Endothelial cell of umbilical vein (primary cell): ENCODE results near the gene CALCA. TPM values are rescaled to one million over a fixed set of nuclear protein-coding genes. Genes with fewer than 3 reads are reported as not detected.

Experiments
- BruUV-seq: library from RNA; stranded (reverse); fragments of 400-500 nt; replicated peaks from 2 replicates; lab custom pipeline; 2021; lab: Mats Ljungman, UMichigan
- CTCF ChIA-PET: fragments of 300-600, 350-600 bp; sonication (Branson Sonifier 250); formaldehyde crosslinking; loops from one replicate; lab custom pipeline; 2021; ENCODE audit warnings: antibody characterized with exemption, inconsistent platforms; lab: Charles Lee
- POLR2A ChIA-PET: fragments of 300-600, 350-600 bp; sonication (Branson Sonifier 250); formaldehyde crosslinking; loops from one replicate; lab custom pipeline; 2021; ENCODE audit warnings: antibody characterized with exemption, inconsistent platforms; lab: Charles Lee
- DNase-seq: peaks from one replicate; pipeline ENCODE4 v3.0.0-alpha.2; 2011; ENCODE audit warnings: low read depth, low spot score
- FAIRE-seq: peaks from 2 replicates; lab custom pipeline; 2011; peaks lifted over from hg19 to GRCh38; lab: Jason Lieb, UNC
- H2AFZ ChIP-seq: 2 replicates; pipeline ENCODE4 v1.6.0; 2012; ENCODE audit warnings: low read depth, low read length, control low read depth, inconsistent platforms
- H3K27ac ChIP-seq: 2 replicates; pipeline ENCODE4 v1.5.1; 2011; ENCODE audit warnings: low read depth, mild to moderate bottlenecking, control low read depth, low read length, moderate library complexity; ENCODE audit not compliant: insufficient read depth
- H3K27me3 ChIP-seq, 2 experiments: 2 replicates each; pipeline versions ENCODE4 v1.6.0 to v1.6.1; 2011; ENCODE audit warnings: low read length in 2 of 2, mixed read lengths in 1 of 2; ENCODE audit not compliant: control insufficient read depth in 2 of 2, insufficient read depth in 2 of 2
- H3K36me3 ChIP-seq, 2 experiments: 2 replicates in 1 of 2; 3 replicates in 1 of 2; pipeline ENCODE4 v1.5.1; 2011; ENCODE audit warnings: low read length in 2 of 2, mild to moderate bottlenecking in 1 of 2, moderate library complexity in 1 of 2; ENCODE audit not compliant: control insufficient read depth in 2 of 2, insufficient read depth in 2 of 2; ENCODE audit errors: extremely low read depth in 1 of 2
- H3K4me1 ChIP-seq: 3 replicates; pipeline ENCODE4 v1.5.1; 2011; ENCODE audit warnings: mild to moderate bottlenecking, low read length; ENCODE audit not compliant: control insufficient read depth, insufficient read depth; ENCODE audit errors: extremely low read depth
- H3K4me2 ChIP-seq: 2 replicates; pipeline ENCODE4 v1.6.1; 2011; ENCODE audit warnings: low read length, control low read depth, mixed read lengths; ENCODE audit not compliant: insufficient read depth
- H3K4me3 ChIP-seq, 3 experiments: fragments of 200-600 bp in 1 of 3; sonication (generic), shearing (Covaris generic) in 1 of 3; replicated peaks in 1 of 3; 2 replicates each; pipeline ENCODE4 v1.5.1; 2011 to 2016; ENCODE audit warnings: control low read depth in 3 of 3, low read length in 3 of 3, mild to moderate bottlenecking in 2 of 3, inconsistent platforms in 1 of 3, low read depth in 1 of 3, moderate library complexity in 1 of 3; ENCODE audit not compliant: insufficient read depth in 1 of 3
- H3K79me2 ChIP-seq: 2 replicates; pipeline ENCODE4 v1.6.0; 2012; ENCODE audit warnings: low read length, inconsistent platforms; ENCODE audit not compliant: control insufficient read depth, insufficient read depth
- H3K9ac ChIP-seq: replicated peaks from 2 replicates; pipeline ENCODE3; 2011; ENCODE audit warnings: low read length, control low read depth; ENCODE audit not compliant: insufficient read depth; ENCODE audit errors: extremely low read depth
- H3K9me1 ChIP-seq: replicated peaks from 3 replicates; pipeline ENCODE4 v1.6.0; 2011; ENCODE audit warnings: mild to moderate bottlenecking, low read length; ENCODE audit not compliant: control insufficient read depth, insufficient read depth; ENCODE audit errors: extremely low read depth
- H3K9me3 ChIP-seq: replicated peaks from 2 replicates; pipeline ENCODE4 v1.5.1; 2012; ENCODE audit warnings: low read length, inconsistent platforms; ENCODE audit not compliant: control insufficient read depth, insufficient read depth
- H4K20me1 ChIP-seq: replicated peaks from 2 replicates; pipeline ENCODE3; 2011; ENCODE audit warnings: mild to moderate bottlenecking, low read length; ENCODE audit not compliant: control insufficient read depth, insufficient read depth; ENCODE audit errors: extremely low read depth
- EZH2 ChIP-seq: IDR thresholded peaks from 2 replicates; pipeline ENCODE4 v1.6.1; 2012; ENCODE audit warnings: borderline replicate concordance, low read depth, mild to moderate bottlenecking, moderate library complexity, low read length, inconsistent platforms; ENCODE audit not compliant: severe bottlenecking
- FOS ChIP-seq: IDR thresholded peaks from 2 replicates; pipeline ENCODE4 v1.6.1; 2011; ENCODE audit warnings: mild to moderate bottlenecking, low read length, moderate library complexity, borderline replicate concordance; ENCODE audit not compliant: insufficient read depth
- GATA2 ChIP-seq: IDR thresholded peaks from 2 replicates; pipeline ENCODE4 v1.7.0; 2011; ENCODE audit warnings: low read depth, mild to moderate bottlenecking, moderate library complexity, mixed read lengths, low read length; ENCODE audit not compliant: insufficient read length, insufficient read depth
- JUN ChIP-seq: IDR thresholded peaks from 2 replicates; pipeline ENCODE4 v1.6.1; 2011; ENCODE audit warnings: borderline replicate concordance, low read depth; ENCODE audit not compliant: insufficient read length, insufficient read depth
- MYC ChIP-seq: IDR thresholded peaks from one replicate; pipeline ENCODE4 v1.6.1; 2011; ENCODE audit warnings: mild to moderate bottlenecking, low read depth, low read length
- POLR2A ChIP-seq: IDR thresholded peaks from 2 replicates; pipeline ENCODE4 v1.6.1; 2012; ENCODE audit warnings: low read depth, mild to moderate bottlenecking, control low read depth, low read length
- POLR2AphosphoS5 ChIP-seq: IDR thresholded peaks from 2 replicates; pipeline ENCODE4 v1.6.1; 2012; ENCODE audit warnings: low read depth, mild to moderate bottlenecking, control low read depth, low read length, moderate library complexity; ENCODE audit not compliant: insufficient read depth
- dilution Hi-C: fragments of 300-500 bp; cut with MboI; formaldehyde crosslinking; loops from one replicate; pipeline ENCODE4 v1.15.0; 2019; ENCODE audit warnings: low sequenced_read_pairs; ENCODE audit not compliant: extremely low pct_ligation_motif_present
- intact Hi-C: fragments of 100-400 bp; cut with micrococcal nuclease; formaldehyde crosslinking; loops from one replicate; pipeline ENCODE4 v1.10.0; 2022
- polyA plus RNA-seq, 4 experiments: library from polyadenylated mRNA; depleted of rRNA in 3 of 4; stranded (reverse) in 3 of 4; unstranded in 1 of 4; fragments of >200 nt; gene quantifications; 2 replicates each; pipeline versions ENCODE4 v1.2.1 to v1.2.3, GENCODE V29; 2011 to 2012; ENCODE audit warnings: missing spikeins in 1 of 4
- total RNA-seq: library from RNA; stranded (reverse); gene quantifications from 2 replicates; pipeline ENCODE4 v1.2.3, GENCODE V29; 2021
- TF ChIP-seq, protein P1 (sequence below), 2 donors: IDR thresholded peaks; 1 replicate in 1 of 2; 2 replicates in 1 of 2; pipeline ENCODE4 v1.5.1; 2011; ENCODE audit warnings: low read length in 2 of 2, mild to moderate bottlenecking in 2 of 2, moderate library complexity in 2 of 2, control low read depth in 1 of 2, inconsistent platforms in 1 of 2, low read depth in 1 of 2; ENCODE audit not compliant: insufficient read depth in 1 of 2; ENCODE audit errors: extremely low read depth in 1 of 2
- TF ChIP-seq, protein P2 (sequence below): IDR thresholded peaks from 2 replicates; pipeline ENCODE4 v1.6.1; 2011; ENCODE audit not compliant: insufficient read depth, insufficient read length

CALCA gene
- total and polyA plus RNA-seq, 2 donors (not counting 3 experiments of a cell fraction or from before 2014, with no cell fraction given) = not detected

DNA sequence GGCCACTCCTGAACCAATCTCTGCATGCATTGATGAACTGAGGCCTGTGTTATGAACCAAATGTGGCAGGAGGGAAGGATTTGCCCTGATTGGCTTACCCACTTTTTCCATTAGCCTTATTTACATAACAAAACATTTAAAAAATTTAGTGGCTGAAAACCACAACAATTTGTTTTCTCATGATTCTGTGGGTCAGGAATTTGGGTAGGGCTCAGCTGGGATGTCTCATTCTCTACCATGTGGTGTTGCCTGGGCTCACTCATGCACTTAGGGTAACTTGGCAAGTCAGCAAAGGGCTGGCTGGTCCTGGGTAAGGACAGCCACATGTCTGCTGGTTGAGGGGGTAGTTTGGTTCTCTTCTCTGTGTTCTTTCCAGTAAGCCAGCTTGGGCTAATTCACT, 45.0 kb downstream of the CALCA start:
- H3K36me3 ChIP-seq = no peaks in the 10 kb centered on the region
- intact Hi-C loops (no loop called here), dilution Hi-C loops (no loop called here)
- H3K4me3 ChIP-seq = no peak overlapping the region
- no peaks in the 10 kb centered on the region for H3K79me2 ChIP-seq
- H2AFZ ChIP-seq = no peak overlapping the region
- no TSS peak for BruUV-seq
- no peak overlapping the region for H3K4me2 ChIP-seq
- no peak overlapping the region for H3K9ac ChIP-seq
- no peaks in the 10 kb centered on the region for H3K9me1 ChIP-seq
- H3K27me3 ChIP-seq = no peaks in the 10 kb centered on the region
- no peaks in the 10 kb centered on the region for H4K20me1 ChIP-seq
- ChIA-PET CTCF (interaction anchor here (0.7 kb wide), 1 partner anchor 19 kb away, joined by 3 read pairs; no protein-coding TSS in a partner anchor), POLR2A (no interaction called here)
- no peak overlapping the region for H3K27ac ChIP-seq
- FAIRE-seq (no peak), DNase-seq (no peak)
- no peak for TF ChIP-seq FOS
- TF ChIP-seq EZH2 = no peak
- no peak for TF ChIP-seq GATA2
- TF ChIP-seq, protein P1, sequence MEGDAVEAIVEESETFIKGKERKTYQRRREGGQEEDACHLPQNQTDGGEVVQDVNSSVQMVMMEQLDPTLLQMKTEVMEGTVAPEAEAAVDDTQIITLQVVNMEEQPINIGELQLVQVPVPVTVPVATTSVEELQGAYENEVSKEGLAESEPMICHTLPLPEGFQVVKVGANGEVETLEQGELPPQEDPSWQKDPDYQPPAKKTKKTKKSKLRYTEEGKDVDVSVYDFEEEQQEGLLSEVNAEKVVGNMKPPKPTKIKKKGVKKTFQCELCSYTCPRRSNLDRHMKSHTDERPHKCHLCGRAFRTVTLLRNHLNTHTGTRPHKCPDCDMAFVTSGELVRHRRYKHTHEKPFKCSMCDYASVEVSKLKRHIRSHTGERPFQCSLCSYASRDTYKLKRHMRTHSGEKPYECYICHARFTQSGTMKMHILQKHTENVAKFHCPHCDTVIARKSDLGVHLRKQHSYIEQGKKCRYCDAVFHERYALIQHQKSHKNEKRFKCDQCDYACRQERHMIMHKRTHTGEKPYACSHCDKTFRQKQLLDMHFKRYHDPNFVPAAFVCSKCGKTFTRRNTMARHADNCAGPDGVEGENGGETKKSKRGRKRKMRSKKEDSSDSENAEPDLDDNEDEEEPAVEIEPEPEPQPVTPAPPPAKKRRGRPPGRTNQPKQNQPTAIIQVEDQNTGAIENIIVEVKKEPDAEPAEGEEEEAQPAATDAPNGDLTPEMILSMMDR (IDR thresholded peaks at IDR 0.05; ENCODE audit: extremely low read depth in 1 of 2, insufficient read depth in 1 of 2, low read depth in 1 of 2, low read length in 2 of 2) = no peak
- TF ChIP-seq POLR2A = no peak
- TF ChIP-seq JUN = no peak
- no peak for TF ChIP-seq MYC
- no peak for TF ChIP-seq POLR2AphosphoS5
- TF ChIP-seq, protein P2, sequence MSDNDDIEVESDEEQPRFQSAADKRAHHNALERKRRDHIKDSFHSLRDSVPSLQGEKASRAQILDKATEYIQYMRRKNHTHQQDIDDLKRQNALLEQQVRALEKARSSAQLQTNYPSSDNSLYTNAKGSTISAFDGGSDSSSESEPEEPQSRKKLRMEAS = no peak
- H3K9me3 ChIP-seq = no peaks in the 10 kb centered on the region
- H3K4me1 ChIP-seq = no peaks in the 10 kb centered on the region
